Dendritic cell treated with granulocyte-macrophage colony-stimulating factor and Interleukin-4, amounts not matched to agents 40 ng/mL and 50 ng/mL, for 4 days (primary cell): ENCODE results near the gene PARP12.
"Not testable (repeated sequence)": the region's sequence is repeated elsewhere in the genome, so short reads cannot be mapped to it uniquely, and the experiment has no call there.

Experiments
- H3K27ac Mint-ChIP-seq: one replicate; pipeline ENCODE4 v1.8.0; 2022; ENCODE audit warnings: mild to moderate bottlenecking, mixed read lengths
- H3K27me3 Mint-ChIP-seq: one replicate; pipeline ENCODE4 v1.8.0; 2022; ENCODE audit warnings: mild to moderate bottlenecking, mixed read lengths
- H3K36me3 Mint-ChIP-seq: one replicate; pipeline ENCODE4 v1.8.0; 2022; ENCODE audit warnings: low read depth, mixed read lengths
- H3K4me1 Mint-ChIP-seq: one replicate; pipeline ENCODE4 v1.8.0; 2022; ENCODE audit warnings: low read depth, mixed read lengths
- H3K4me3 Mint-ChIP-seq: one replicate; pipeline ENCODE4 v1.8.0; 2022; ENCODE audit warnings: mild to moderate bottlenecking, moderate library complexity, mixed read lengths
- H3K9me3 Mint-ChIP-seq: one replicate; pipeline ENCODE4 v1.8.0; 2022; ENCODE audit warnings: mixed read lengths
- intact Hi-C: fragments of 100-400 bp; cut with micrococcal nuclease; formaldehyde crosslinking; loops from one replicate; pipeline ENCODE4 v1.15.0; 2022

The PARP12 gene

GRCh38 chr7:140062528-140063299 lies at the start of gene PARP12:
PARP12 (minus strand) TSS chr7:140062951; CDS start chr7:140062847, 104 bp downstream.
- H3K36me3 Mint-ChIP-seq: peaks cover 54% of the 10 kb centered on the region

GRCh38 chr7:140108777-140109176 lies 46.0 kb upstream of the PARP12 start:
- H3K27ac Mint-ChIP-seq, intact Hi-C loops, H3K27me3 Mint-ChIP-seq, H3K9me3 Mint-ChIP-seq, H3K4me3 Mint-ChIP-seq, H3K4me1 Mint-ChIP-seq: not testable (repeated sequence)
- H3K36me3 Mint-ChIP-seq: peaks cover 100% of the 10 kb centered on the region

More at GRCh38 chr7:140062528-140063299, at the start of gene PARP12:
- Mint-ChIP-seq H3K9me3 (peaks cover 23% of the 10 kb centered on the region), H3K4me3 (peak within 1 kb of the TSS; percentile 89), H3K27ac (peak within 1 kb of the TSS; percentile 92), H3K4me1 (peaks cover 47% of the 10 kb centered on the region), H3K27me3 (peaks cover 3% of the 10 kb centered on the region)
- intact Hi-C loops: no loop called here

GRCh38 chr7:140096459-140096858 lies 33.7 kb upstream of the PARP12 start:
- Mint-ChIP-seq H3K4me3 (no peak overlapping the region), H3K27ac (no peak overlapping the region)

GRCh38 chr7:140093375-140093774 lies 30.6 kb upstream of the PARP12 start:
- Mint-ChIP-seq H3K27ac (peak overlapping the region; percentile 22), H3K4me1 (peaks cover 6% of the 10 kb centered on the region), H3K4me3 (no peak overlapping the region), H3K36me3 (peaks cover 100% of the 10 kb centered on the region), H3K27me3 (no peaks in the 10 kb centered on the region), H3K9me3 (no peaks in the 10 kb centered on the region)
- intact Hi-C loops: loop anchor here (10.0 kb wide), 1 partner anchor 61 kb away; no protein-coding TSS in a partner anchor

More at GRCh38 chr7:140096459-140096858, 33.7 kb upstream of the PARP12 start:
- Mint-ChIP-seq H3K27me3 (no peaks in the 10 kb centered on the region), H3K4me1 (peaks cover 1% of the 10 kb centered on the region), H3K9me3 (no peaks in the 10 kb centered on the region), H3K36me3 (peaks cover 100% of the 10 kb centered on the region)
- intact Hi-C loops: loop anchor here (10.0 kb wide), 1 partner anchor 58 kb away; no protein-coding TSS in a partner anchor

GRCh38 chr7:140085447-140085846 lies 22.7 kb upstream of the PARP12 start:
- intact Hi-C loops: no loop called here
- H3K36me3 Mint-ChIP-seq: peaks cover 76% of the 10 kb centered on the region
- no peaks in the 10 kb centered on the region for H3K9me3 Mint-ChIP-seq
- no peak overlapping the region for H3K4me3 Mint-ChIP-seq
- H3K4me1 Mint-ChIP-seq: peaks cover 21% of the 10 kb centered on the region
- no peaks in the 10 kb centered on the region for H3K27me3 Mint-ChIP-seq
- H3K27ac Mint-ChIP-seq: peak overlapping the region; percentile 47

GRCh38 chr7:140084972-140085371 lies 22.2 kb upstream of the PARP12 start:
- no peak overlapping the region for H3K4me3 Mint-ChIP-seq
- no peaks in the 10 kb centered on the region for H3K27me3 Mint-ChIP-seq
- peaks cover 71% of the 10 kb centered on the region for H3K36me3 Mint-ChIP-seq
- peak overlapping the region; percentile 47 for H3K27ac Mint-ChIP-seq
- peaks cover 21% of the 10 kb centered on the region for H3K4me1 Mint-ChIP-seq
- intact Hi-C loops: no loop called here
- no peaks in the 10 kb centered on the region for H3K9me3 Mint-ChIP-seq

GRCh38 chr7:140084142-140084655 lies 21.4 kb upstream of the PARP12 start:
- intact Hi-C loops: no loop called here
- no peaks in the 10 kb centered on the region for H3K9me3 Mint-ChIP-seq

GRCh38 chr7:140082770-140083169 lies 20.0 kb upstream of the PARP12 start:
- Mint-ChIP-seq H3K4me1 (peaks cover 21% of the 10 kb centered on the region), H3K27me3 (no peaks in the 10 kb centered on the region), H3K9me3 (no peaks in the 10 kb centered on the region), H3K36me3 (peaks cover 53% of the 10 kb centered on the region), H3K4me3 (no peak overlapping the region), H3K27ac (no peak overlapping the region)
- intact Hi-C loops: no loop called here

More at GRCh38 chr7:140084142-140084655, 21.4 kb upstream of the PARP12 start:
- H3K4me1 Mint-ChIP-seq: peaks cover 21% of the 10 kb centered on the region
- no peaks in the 10 kb centered on the region for H3K27me3 Mint-ChIP-seq
- peaks cover 63% of the 10 kb centered on the region for H3K36me3 Mint-ChIP-seq
- no peak overlapping the region for H3K4me3 Mint-ChIP-seq
- H3K27ac Mint-ChIP-seq: no peak overlapping the region

GRCh38 chr7:140081774-140082425 lies 19.1 kb upstream of the PARP12 start:
- Mint-ChIP-seq H3K27ac (no peak overlapping the region), H3K36me3 (peaks cover 44% of the 10 kb centered on the region), H3K27me3 (no peaks in the 10 kb centered on the region), H3K4me3 (no peak overlapping the region), H3K9me3 (no peaks in the 10 kb centered on the region), H3K4me1 (peaks cover 17% of the 10 kb centered on the region)
- intact Hi-C loops: no loop called here

- H3K4me1 Mint-ChIP-seq: peaks cover 7% of the 10 kb centered on the region
- peaks cover under 1% of the 10 kb centered on the region for H3K27me3 Mint-ChIP-seq
- intact Hi-C loops: no loop called here
- no peaks in the 10 kb centered on the region for H3K9me3 Mint-ChIP-seq
- H3K4me3 Mint-ChIP-seq: no peak overlapping the region
- no peak overlapping the region for H3K27ac Mint-ChIP-seq
- H3K36me3 Mint-ChIP-seq: peaks cover 34% of the 10 kb centered on the region
Observed at GRCh38 chr7:140080919-140081318, 18.2 kb upstream of the PARP12 start.

- peaks cover 20% of the 10 kb centered on the region for H3K36me3 Mint-ChIP-seq
- H3K27ac Mint-ChIP-seq: no peak overlapping the region
- peaks cover 17% of the 10 kb centered on the region for H3K4me1 Mint-ChIP-seq
- intact Hi-C loops: no loop called here
- H3K9me3 Mint-ChIP-seq: no peaks in the 10 kb centered on the region
- peaks cover 1% of the 10 kb centered on the region for H3K27me3 Mint-ChIP-seq
- H3K4me3 Mint-ChIP-seq: no peak overlapping the region
Observed at GRCh38 chr7:140079121-140079536, 16.4 kb upstream of the PARP12 start.

GRCh38 chr7:140078392-140078791 lies 15.6 kb upstream of the PARP12 start:
- intact Hi-C loops: no loop called here
- H3K9me3 Mint-ChIP-seq: no peaks in the 10 kb centered on the region
- no peak overlapping the region for H3K27ac Mint-ChIP-seq
- H3K4me3 Mint-ChIP-seq: no peak overlapping the region
- H3K4me1 Mint-ChIP-seq: peaks cover 24% of the 10 kb centered on the region
- peaks cover 13% of the 10 kb centered on the region for H3K36me3 Mint-ChIP-seq
- H3K27me3 Mint-ChIP-seq: peaks cover 1% of the 10 kb centered on the region

- intact Hi-C loops: no loop called here
- peaks cover 25% of the 10 kb centered on the region for H3K4me1 Mint-ChIP-seq
- H3K4me3 Mint-ChIP-seq: no peak overlapping the region
- no peaks in the 10 kb centered on the region for H3K36me3 Mint-ChIP-seq
- peaks cover 5% of the 10 kb centered on the region for H3K27me3 Mint-ChIP-seq
- peaks cover 10% of the 10 kb centered on the region for H3K9me3 Mint-ChIP-seq
- no peak overlapping the region for H3K27ac Mint-ChIP-seq
Observed at GRCh38 chr7:140074780-140075179, 12.0 kb upstream of the PARP12 start.

- H3K27me3 Mint-ChIP-seq: peaks cover 8% of the 10 kb centered on the region
- intact Hi-C loops: no loop called here
Observed at GRCh38 chr7:140070546-140070945, 7.8 kb upstream of the PARP12 start.

More at GRCh38 chr7:140070546-140070945, 7.8 kb upstream of the PARP12 start:
- H3K4me3 Mint-ChIP-seq: no peak overlapping the region
- peaks cover 14% of the 10 kb centered on the region for H3K36me3 Mint-ChIP-seq
- H3K4me1 Mint-ChIP-seq: peaks cover 23% of the 10 kb centered on the region
- H3K27ac Mint-ChIP-seq: no peak overlapping the region
- H3K9me3 Mint-ChIP-seq: peaks cover 46% of the 10 kb centered on the region
